HepG2 (cell line): Measurements from ENCODE around the gene XXYLT1. TPM values are rescaled to one million over a fixed set of nuclear protein-coding genes. Genes with fewer than 3 reads are reported as not detected.

ENCODE experiments used
- ATAC-seq: fragments of 200-7000 bp; cut with Tn5 transposase; 3 replicates; pipeline ENCODE4 v1.9.1; 2020; ENCODE audit warnings: mild to moderate bottlenecking, moderate library complexity
- BruUV-seq: library from RNA; stranded (reverse); fragments of 400-500 nt; replicated peaks from 2 replicates; lab custom pipeline; 2021; lab: Mats Ljungman, UMichigan
- CTCF ChIA-PET: fragments of 300-600 bp; formaldehyde crosslinking; extraction: SDS; loops from one replicate; lab custom pipeline; 2021; ENCODE audit warnings: low total read pairs, inconsistent platforms, low intra/inter-chr PET ratio; lab: Yijun Ruan, JAX
- POLR2A ChIA-PET: fragments of 350-600 bp; sonication (Branson Sonifier 250); formaldehyde crosslinking; loops from one replicate; lab custom pipeline; 2020; ENCODE audit warnings: antibody characterized with exemption, inconsistent platforms; lab: Yijun Ruan, JAX
- DNase-seq: peaks from one replicate; pipeline ENCODE4 v3.0.0-alpha.2; 2015; ENCODE audit warnings: low spot score
- FAIRE-seq: peaks from 3 replicates; lab custom pipeline; 2011; peaks lifted over from hg19 to GRCh38; lab: Jason Lieb, UNC
- H2AFZ ChIP-seq: one replicate; pipeline ENCODE4 v1.6.1; 2011; ENCODE audit warnings: low read length, inconsistent platforms
- H3K27ac ChIP-seq: fragments of 300-600 bp; 3 replicates; pipeline ENCODE4 v1.8.0; 2011; ENCODE audit warnings: mixed run types, mild to moderate bottlenecking, mixed read lengths, low read length, inconsistent platforms; ENCODE audit not compliant: insufficient read depth; ENCODE audit errors: extremely low read length
- H3K27me3 ChIP-seq, 2 experiments: fragments of 200-600 bp in 1 of 2; 2 replicates in 1 of 2; 3 replicates in 1 of 2; pipeline versions ENCODE4 v1.6.0 to v1.8.0; 2011; ENCODE audit warnings: low read length in 2 of 2, mild to moderate bottlenecking in 2 of 2, moderate library complexity in 2 of 2, inconsistent platforms in 1 of 2; ENCODE audit not compliant: insufficient read depth in 2 of 2, control insufficient read depth in 1 of 2
- H3K36me3 ChIP-seq, 2 experiments: fragments of 200-600 bp in 1 of 2; replicated peaks in 1 of 2; 2 replicates in 1 of 2; 3 replicates in 1 of 2; pipeline versions ENCODE4 v1.5.1 to v1.8.0; 2011; ENCODE audit warnings: low read length in 2 of 2, inconsistent platforms in 1 of 2; ENCODE audit not compliant: insufficient read depth in 2 of 2, control insufficient read depth in 1 of 2
- H3K4me1 ChIP-seq: 2 replicates; pipeline ENCODE4 v1.5.1; 2012; ENCODE audit warnings: low read length, inconsistent platforms; ENCODE audit not compliant: insufficient read depth
- H3K4me2 ChIP-seq: 2 replicates; pipeline ENCODE4 v1.6.0; 2011; ENCODE audit warnings: low read depth, low read length, inconsistent platforms
- H3K4me3 ChIP-seq, 3 experiments: fragments of 200-600 bp in 1 of 3; sonication (generic), shearing (Covaris generic) in 1 of 3; replicated peaks in 1 of 3; 2 replicates each; pipeline ENCODE4 v1.5.1; 2011 to 2016; ENCODE audit warnings: low read length in 3 of 3, inconsistent platforms in 2 of 3, low read depth in 2 of 3, mild to moderate bottlenecking in 2 of 3, control low read depth in 1 of 3, mixed read lengths in 1 of 3; ENCODE audit not compliant: insufficient read depth in 1 of 3
- H3K79me2 ChIP-seq: one replicate; pipeline ENCODE4 v1.6.1; 2011; ENCODE audit warnings: low read length, inconsistent platforms; ENCODE audit not compliant: insufficient read depth
- H3K9ac ChIP-seq: 2 replicates; pipeline ENCODE4 v1.6.0; 2011; ENCODE audit warnings: mild to moderate bottlenecking, low read depth, low read length, inconsistent platforms; ENCODE audit not compliant: insufficient read depth
- H3K9me3 ChIP-seq: 2 replicates; pipeline ENCODE4 v1.5.1; 2012; ENCODE audit warnings: mild to moderate bottlenecking, low read length
- H4K20me1 ChIP-seq: 2 replicates; pipeline ENCODE4 v1.6.0; 2011; ENCODE audit warnings: inconsistent platforms, mild to moderate bottlenecking, low read length, moderate library complexity; ENCODE audit not compliant: insufficient read depth
- BORCS8-MEF2B ChIP-seq: sonication (generic); formaldehyde crosslinking; IDR thresholded peaks from 2 replicates; pipeline ENCODE4 v1.8.0; 2022; ENCODE audit warnings: mild to moderate bottlenecking, missing genetic modification reagents
- CREM ChIP-seq, 2 experiments: sonication (generic) in 1 of 2; formaldehyde crosslinking in 1 of 2; IDR thresholded peaks; 2 replicates each; pipeline versions ENCODE4 v1.4.0 to v1.6.1; 2016 to 2020; ENCODE audit warnings: antibody characterized with exemption in 1 of 2, mild to moderate bottlenecking in 1 of 2, missing genetic modification reagents in 1 of 2
- DBP ChIP-seq: sonication (generic); formaldehyde crosslinking; IDR thresholded peaks from 2 replicates; pipeline ENCODE4 v1.4.0; 2020; ENCODE audit warnings: missing genetic modification reagents; ENCODE audit errors: not compliant biosample characterization
- KAT2B ChIP-seq: fragments of 150-350 bp; IDR thresholded peaks from 2 replicates; pipeline ENCODE4 v1.6.1; 2014; ENCODE audit warnings: low read depth, low read length, borderline replicate concordance
- KDM5A ChIP-seq: fragments of 200-600 bp; sonication (generic); IDR thresholded peaks from 2 replicates; pipeline ENCODE4 v1.7.0; 2018; ENCODE audit warnings: antibody characterized with exemption, mild to moderate bottlenecking, low read length, borderline replicate concordance
- PAWR ChIP-seq: sonication (generic); formaldehyde crosslinking; IDR thresholded peaks from 2 replicates; pipeline ENCODE4 v1.4.0; 2020; ENCODE audit warnings: missing genetic modification reagents, mild to moderate bottlenecking, borderline replicate concordance
- SIN3B ChIP-seq: fragments of 150-350 bp; IDR thresholded peaks from 2 replicates; pipeline ENCODE4 v1.6.1; 2014; ENCODE audit warnings: low read length
- SMARCC2 ChIP-seq: fragments of 450-650 bp; IDR thresholded peaks from 2 replicates; pipeline ENCODE4 v1.6.1; 2017; ENCODE audit warnings: antibody characterized with exemption, mild to moderate bottlenecking
- SOX6 ChIP-seq, 2 experiments: fragments of 450-650 bp in 1 of 2; sonication (generic) in 1 of 2; formaldehyde crosslinking in 1 of 2; IDR thresholded peaks; 2 replicates each; pipeline versions ENCODE4 v1.4.0 to v1.6.1; 2017 to 2020; ENCODE audit warnings: antibody characterized with exemption in 1 of 2, mild to moderate bottlenecking in 1 of 2, missing genetic modification reagents in 1 of 2
- ZFP1 ChIP-seq: IDR thresholded peaks from 2 replicates; pipeline ENCODE4 v1.6.1; 2016
- ZNF331 ChIP-seq: sonication (generic); formaldehyde crosslinking; IDR thresholded peaks from 2 replicates; pipeline ENCODE4 v1.4.0; 2020; ENCODE audit warnings: missing genetic modification reagents
- ZNF619 ChIP-seq: sonication (generic); formaldehyde crosslinking; IDR thresholded peaks from 2 replicates; pipeline ENCODE4 v1.4.0; 2020; ENCODE audit warnings: mild to moderate bottlenecking, missing genetic modification reagents
- ZNF770 ChIP-seq: sonication (generic); formaldehyde crosslinking; IDR thresholded peaks from 2 replicates; pipeline ENCODE4 v1.5.0; 2020; ENCODE audit warnings: mild to moderate bottlenecking, missing genetic modification reagents
- ZNF772 ChIP-seq: sonication (generic); formaldehyde crosslinking; IDR thresholded peaks from 2 replicates; pipeline ENCODE4 v1.5.0; 2020; ENCODE audit warnings: mild to moderate bottlenecking, missing genetic modification reagents
- WGBS: methylation state at CpG from one replicate; pipeline ENCODE4 v1.1.6; 2017; ENCODE audit warnings: low lambda C conversion rate; 5-methylcytosine and 5-hydroxymethylcytosine counted together
- in situ Hi-C: cut with HindIII; loops from 2 replicates; pipeline ENCODE4 v1.10.0; 2017; ENCODE audit warnings: low pct_unique_long_range_greater_than_20kb; ENCODE audit not compliant: extremely low pct_ligation_motif_present
- intact Hi-C: fragments of 100-400 bp; cut with micrococcal nuclease; formaldehyde crosslinking; loops from one replicate; pipeline ENCODE4 v1.10.0; 2022; ENCODE audit not compliant: unreplicated experiment
- polyA plus RNA-seq, 8 experiments: library from polyadenylated mRNA; depleted of rRNA in 3 of 8; stranded (reverse) in 7 of 8; unstranded in 1 of 8; fragments of >200 nt; fragmentation: Illumina TruSeq in 4 of 8; extraction: Trizol in 4 of 8; gene quantifications; 2 replicates each; pipeline versions ENCODE4 v1.2.1 to v1.2.3, GENCODE V29; 2011 to 2016; ENCODE audit warnings: low read depth in 4 of 8, missing spikeins in 1 of 8, mixed read lengths in 1 of 8; ENCODE audit not compliant: insufficient read depth in 1 of 8
- total RNA-seq, 5 experiments: library from RNA; depleted of rRNA; stranded (reverse); fragments of >200 nt; fragmentation: Illumina TruSeq; extraction: Trizol; gene quantifications; 2 replicates each; pipeline ENCODE4 v1.2.3, GENCODE V29; 2016; ENCODE audit warnings: low read depth in 1 of 5
- TF ChIP-seq, protein P1 (sequence below): sonication (generic); formaldehyde crosslinking; IDR thresholded peaks from 2 replicates; pipeline ENCODE4 v1.5.1; 2020; ENCODE audit warnings: missing genetic modification reagents, mild to moderate bottlenecking, borderline replicate concordance

The XXYLT1 gene
- total and polyA plus RNA-seq, 2 of the 13 experiments (the other 11 are each of a cell fraction or from before 2014, with no cell fraction given), result 17.7 to 19.0 TPM

GRCh38 chr3:195319060-195319459 is 48.1 kb upstream of the XXYLT1 start:
- Histone ChIP-seq H3K4me3 (no peak overlapping the region), H2AFZ (no peak overlapping the region)
- TF ChIP-seq SIN3B, result no peak
- TF ChIP-seq, all 625 proteins: peak for 0
- no peak overlapping the region for H3K9ac ChIP-seq
- ATAC-seq (no peak), DNase-seq (no peak), FAIRE-seq (no peak)
- H3K9me3 ChIP-seq, result peaks cover 14% of the 10 kb centered on the region
- in situ Hi-C loops, result no loop called here
- 86% methylated on average over 3 of the region's 5 CpGs for WGBS
- H4K20me1 ChIP-seq, result no peaks in the 10 kb centered on the region
- no peak overlapping the region for H3K27ac ChIP-seq
- H3K36me3 ChIP-seq, result peaks cover 0 to 12% of the 10 kb centered on the region in 2 experiments; a peak in 3 of 5 replicates
- no peaks in the 10 kb centered on the region for H3K27me3 ChIP-seq
- ChIA-PET POLR2A (no interaction called here), CTCF (no interaction called here)
- BruUV-seq, result no TSS peak
- no peaks in the 10 kb centered on the region for H3K79me2 ChIP-seq
- intact Hi-C loops, result no loop called here
- H3K4me1 ChIP-seq, result no peaks in the 10 kb centered on the region
- H3K4me2 ChIP-seq, result no peak overlapping the region

DNA sequence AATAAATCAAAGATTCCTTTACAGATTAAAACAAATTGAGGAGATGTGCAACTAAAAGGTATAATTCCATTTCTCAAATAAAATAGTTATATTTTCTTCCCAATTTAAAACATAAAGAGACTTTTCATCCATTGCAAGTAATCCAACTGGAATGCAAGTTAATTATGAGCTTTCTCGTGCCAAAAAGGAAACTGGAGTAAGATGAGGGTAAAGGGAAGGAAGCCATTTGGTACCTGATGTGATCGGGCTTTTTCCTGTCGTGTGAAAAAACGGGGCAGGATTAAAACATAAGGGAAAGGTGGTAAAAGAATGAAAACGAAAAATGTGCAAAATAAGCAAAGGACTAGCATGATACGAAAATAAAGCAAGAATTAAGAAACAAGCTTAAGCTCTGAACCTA is 41.8 kb upstream of the XXYLT1 start:
- H3K9ac ChIP-seq, result no peak overlapping the region
- DNase-seq, result no peak
- H3K79me2 ChIP-seq, result no peaks in the 10 kb centered on the region
- BruUV-seq, result no TSS peak
- intact Hi-C loops (no loop called here), in situ Hi-C loops (no loop called here)
- no peak for FAIRE-seq
- H3K4me1 ChIP-seq, result no peaks in the 10 kb centered on the region
- ATAC-seq, result no peak
- H3K27me3 ChIP-seq, result no peaks in the 10 kb centered on the region
- no peak overlapping the region for H3K4me3 ChIP-seq
- H3K9me3 ChIP-seq, result no peaks in the 10 kb centered on the region
- H3K36me3 ChIP-seq, result no peaks in the 10 kb centered on the region; a peak in 1 of 5 replicates
- WGBS, result 92% methylated on average over 6 of the region's 6 CpGs
- ChIA-PET POLR2A (no interaction called here), CTCF (no interaction called here)
- no peak overlapping the region for H2AFZ ChIP-seq
- no peaks in the 10 kb centered on the region for H4K20me1 ChIP-seq
- H3K4me2 ChIP-seq, result no peak overlapping the region
- no peak overlapping the region for H3K27ac ChIP-seq
- TF ChIP-seq SMARCC2 (no peak), SOX6 (IDR thresholded peaks at IDR 0.05) (no peak), SOX6 (CRISPR knock-in tag; IDR thresholded peaks at IDR 0.05) (no peak), BORCS8-MEF2B (CRISPR knock-in tag) (no peak), ZNF772 (CRISPR knock-in tag) (no peak), KAT2B (no peak), ZNF331 (CRISPR knock-in tag) (no peak), ZNF619 (CRISPR knock-in tag) (no peak), CREM (IDR thresholded peaks at IDR 0.05) (no peak), CREM (CRISPR knock-in tag; IDR thresholded peaks at IDR 0.05) (no peak), ZNF770 (no peak), KDM5A (no peak), PAWR (no peak), ZFP1 (CRISPR knock-in tag) (no peak), DBP (no peak)
- TF ChIP-seq, protein P1, sequence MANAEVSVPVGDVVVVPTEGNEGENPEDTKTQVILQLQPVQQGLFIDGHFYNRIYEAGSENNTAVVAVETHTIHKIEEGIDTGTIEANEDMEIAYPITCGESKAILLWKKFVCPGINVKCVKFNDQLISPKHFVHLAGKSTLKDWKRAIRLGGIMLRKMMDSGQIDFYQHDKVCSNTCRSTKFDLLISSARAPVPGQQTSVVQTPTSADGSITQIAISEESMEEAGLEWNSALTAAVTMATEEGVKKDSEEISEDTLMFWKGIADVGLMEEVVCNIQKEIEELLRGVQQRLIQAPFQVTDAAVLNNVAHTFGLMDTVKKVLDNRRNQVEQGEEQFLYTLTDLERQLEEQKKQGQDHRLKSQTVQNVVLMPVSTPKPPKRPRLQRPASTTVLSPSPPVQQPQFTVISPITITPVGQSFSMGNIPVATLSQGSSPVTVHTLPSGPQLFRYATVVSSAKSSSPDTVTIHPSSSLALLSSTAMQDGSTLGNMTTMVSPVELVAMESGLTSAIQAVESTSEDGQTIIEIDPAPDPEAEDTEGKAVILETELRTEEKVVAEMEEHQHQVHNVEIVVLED (CRISPR knock-in tag), result no peak
